Suprapubic skin (tissue), 4 donors: Measurements from ENCODE around the gene SCRN3. TPM values are rescaled to one million over a fixed set of nuclear protein-coding genes. Genes with fewer than 3 reads are reported as not detected.

ENCODE experiments used
- DNase-seq, 2 donors: peaks; one replicate each; pipeline ENCODE4 v3.0.0-alpha.2; 2019; ENCODE audit warnings: low spot score in 2 of 2
- H3K27ac ChIP-seq: fragments of 200-600 bp; sonication (generic); one replicate; pipeline ENCODE4 v1.5.1; 2019
- H3K27me3 ChIP-seq: fragments of 200-600 bp; sonication (generic); one replicate; pipeline ENCODE4 v1.5.1; 2019
- H3K36me3 ChIP-seq: fragments of 200-600 bp; sonication (generic); one replicate; pipeline ENCODE4 v1.5.1; 2019
- H3K4me1 ChIP-seq: fragments of 200-600 bp; sonication (generic); one replicate; pipeline ENCODE4 v1.5.1; 2019
- H3K4me3 ChIP-seq: fragments of 200-600 bp; sonication (generic); one replicate; pipeline ENCODE4 v1.5.1; 2019; ENCODE audit warnings: mild to moderate bottlenecking
- H3K9me3 ChIP-seq: fragments of 200-600 bp; sonication (generic); one replicate; pipeline ENCODE4 v1.5.1; 2019
- EP300 ChIP-seq: sonication (generic); formaldehyde crosslinking; IDR thresholded peaks from one replicate; pipeline ENCODE4 v1.6.1; 2017; ENCODE audit warnings: antibody characterized with exemption
- POLR2A ChIP-seq, 2 donors: fragments of 450-650 bp; IDR thresholded peaks; one replicate each; pipeline ENCODE4 v1.6.1; 2017; ENCODE audit warnings: antibody characterized with exemption in 2 of 2, mild to moderate bottlenecking in 2 of 2, moderate library complexity in 2 of 2
- POLR2AphosphoS5 ChIP-seq, 3 donors: sonication (generic); formaldehyde crosslinking; IDR thresholded peaks; one replicate each; pipeline ENCODE4 v1.6.1; 2017; ENCODE audit warnings: antibody characterized with exemption in 3 of 3
- WGBS: methylation state at CpG from one replicate; pipeline ENCODE4 v1.1.5; 2018; 5-methylcytosine and 5-hydroxymethylcytosine counted together
- total RNA-seq, 4 donors: library from RNA; depleted of rRNA; stranded (reverse); fragments of >200 nt; gene quantifications; one replicate each; pipeline ENCODE4 v1.1.0, GENCODE V29; 2016
- TF ChIP-seq, protein P1 (sequence below), 2 donors: fragments of 200-600 bp in 1 of 2; fragments of 450-650 bp in 1 of 2; sonication (generic) in 1 of 2; IDR thresholded peaks; one replicate each; pipeline ENCODE4 v1.5.1; 2016 to 2019; ENCODE audit warnings: antibody characterized with exemption in 2 of 2, mild to moderate bottlenecking in 1 of 2, moderate library complexity in 1 of 2

The SCRN3 gene
- total RNA-seq, 4 donors from 2014 or later: 10.5 to 32.7 (median 23.5) TPM

DNA sequence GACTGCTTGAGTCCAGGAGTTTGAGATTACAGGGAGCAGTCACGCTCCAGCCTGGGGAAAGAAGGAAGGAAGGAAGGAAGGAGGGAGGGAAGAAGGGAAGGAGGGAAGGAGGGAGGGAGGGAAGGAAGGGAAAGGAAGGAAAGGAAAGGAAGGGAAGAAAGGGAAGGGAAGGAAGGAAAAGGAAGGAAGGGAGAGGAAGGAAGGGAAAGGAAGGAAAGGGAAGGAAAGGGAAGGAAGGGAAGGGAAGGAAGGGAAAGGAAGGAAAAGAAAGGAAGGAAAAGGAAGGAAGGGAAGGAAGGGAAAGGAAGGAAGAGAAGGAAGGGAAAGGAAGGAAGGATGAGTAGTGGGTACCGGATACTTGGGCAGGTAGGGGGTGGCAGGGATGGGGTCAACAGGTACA lies 59.0 kb downstream of the SCRN3 start:
- Histone ChIP-seq H3K27ac (no peak overlapping the region), H3K4me3 (no peak overlapping the region), H3K36me3 (peaks cover 35% of the 10 kb centered on the region), H3K4me1 (no peaks in the 10 kb centered on the region), H3K27me3 (no peaks in the 10 kb centered on the region), H3K9me3 (no peaks in the 10 kb centered on the region)
- WGBS: 89% methylated on average over 2 of the region's 2 CpGs
- no peak for DNase-seq
- no peak for TF ChIP-seq EP300
- TF ChIP-seq, protein P1, sequence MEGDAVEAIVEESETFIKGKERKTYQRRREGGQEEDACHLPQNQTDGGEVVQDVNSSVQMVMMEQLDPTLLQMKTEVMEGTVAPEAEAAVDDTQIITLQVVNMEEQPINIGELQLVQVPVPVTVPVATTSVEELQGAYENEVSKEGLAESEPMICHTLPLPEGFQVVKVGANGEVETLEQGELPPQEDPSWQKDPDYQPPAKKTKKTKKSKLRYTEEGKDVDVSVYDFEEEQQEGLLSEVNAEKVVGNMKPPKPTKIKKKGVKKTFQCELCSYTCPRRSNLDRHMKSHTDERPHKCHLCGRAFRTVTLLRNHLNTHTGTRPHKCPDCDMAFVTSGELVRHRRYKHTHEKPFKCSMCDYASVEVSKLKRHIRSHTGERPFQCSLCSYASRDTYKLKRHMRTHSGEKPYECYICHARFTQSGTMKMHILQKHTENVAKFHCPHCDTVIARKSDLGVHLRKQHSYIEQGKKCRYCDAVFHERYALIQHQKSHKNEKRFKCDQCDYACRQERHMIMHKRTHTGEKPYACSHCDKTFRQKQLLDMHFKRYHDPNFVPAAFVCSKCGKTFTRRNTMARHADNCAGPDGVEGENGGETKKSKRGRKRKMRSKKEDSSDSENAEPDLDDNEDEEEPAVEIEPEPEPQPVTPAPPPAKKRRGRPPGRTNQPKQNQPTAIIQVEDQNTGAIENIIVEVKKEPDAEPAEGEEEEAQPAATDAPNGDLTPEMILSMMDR (IDR thresholded peaks at IDR 0.05): no peak
- TF ChIP-seq POLR2A (IDR thresholded peaks at IDR 0.05): no peak
- TF ChIP-seq POLR2AphosphoS5 (IDR thresholded peaks at IDR 0.05): no peak

DNA sequence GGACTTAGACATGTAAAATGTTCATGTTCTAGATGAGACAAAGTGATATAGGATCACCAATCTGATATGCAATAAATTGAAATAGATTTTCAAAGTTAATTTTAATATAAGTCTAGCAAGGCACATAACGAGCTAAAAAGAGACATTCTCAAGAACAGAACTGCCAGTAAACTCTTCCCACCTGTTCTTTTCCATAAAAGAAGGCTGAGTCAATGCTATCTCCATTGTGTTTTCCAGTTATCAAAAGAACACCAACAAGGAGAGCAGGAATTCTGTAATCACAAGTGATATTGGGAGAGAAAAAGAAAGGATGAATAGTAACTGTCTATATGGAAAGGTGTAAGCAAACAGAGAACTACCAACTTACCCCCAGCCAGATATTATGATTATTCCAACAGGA lies 65.7 kb downstream of the SCRN3 start:
- Histone ChIP-seq H3K36me3 (peaks cover 26% of the 10 kb centered on the region), H3K9me3 (no peaks in the 10 kb centered on the region), H3K4me3 (no peak overlapping the region), H3K27ac (no peak overlapping the region), H3K27me3 (no peaks in the 10 kb centered on the region), H3K4me1 (no peaks in the 10 kb centered on the region)
- WGBS: 94% methylated on average over 1 of the region's 1 CpG
- DNase-seq: no peak
- TF ChIP-seq, protein P1 (IDR thresholded peaks at IDR 0.05): no peak
- TF ChIP-seq POLR2AphosphoS5 (IDR thresholded peaks at IDR 0.05): no peak
- no peak for TF ChIP-seq POLR2A (IDR thresholded peaks at IDR 0.05)
- TF ChIP-seq EP300: no peak

DNA sequence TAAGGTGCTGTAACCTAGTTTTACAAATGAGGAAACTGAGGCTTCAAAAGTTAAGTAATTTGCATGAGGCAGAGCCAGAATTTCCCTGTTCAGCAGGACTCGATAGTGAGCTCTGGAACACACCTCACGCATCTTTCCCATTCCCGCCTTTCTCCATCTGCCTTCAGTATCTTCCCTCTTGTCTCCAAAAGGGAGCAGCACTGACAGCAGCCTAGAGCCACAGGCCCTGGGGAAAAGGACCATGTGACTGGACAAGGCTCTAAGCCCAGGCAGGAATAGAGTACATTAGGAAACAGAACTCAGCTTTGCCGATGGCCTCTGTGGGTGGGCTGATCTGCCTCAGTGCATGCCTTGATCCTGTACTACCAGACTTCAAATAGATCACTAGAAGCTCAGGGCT lies 69.8 kb downstream of the SCRN3 start:
- no peaks in the 10 kb centered on the region for H3K9me3 ChIP-seq
- no peaks in the 10 kb centered on the region for H3K27me3 ChIP-seq
- DNase-seq: no peak
- no peak for TF ChIP-seq POLR2AphosphoS5 (IDR thresholded peaks at IDR 0.05)
- TF ChIP-seq, protein P1 (IDR thresholded peaks at IDR 0.05): no peak
- TF ChIP-seq POLR2A (IDR thresholded peaks at IDR 0.05): no peak
- no peak for TF ChIP-seq EP300
- peaks cover 2% of the 10 kb centered on the region for H3K36me3 ChIP-seq
- H3K4me3 ChIP-seq: no peak overlapping the region
- no peaks in the 10 kb centered on the region for H3K4me1 ChIP-seq
- WGBS: 71% methylated on average over 4 of the region's 4 CpGs
- H3K27ac ChIP-seq: no peak overlapping the region

DNA sequence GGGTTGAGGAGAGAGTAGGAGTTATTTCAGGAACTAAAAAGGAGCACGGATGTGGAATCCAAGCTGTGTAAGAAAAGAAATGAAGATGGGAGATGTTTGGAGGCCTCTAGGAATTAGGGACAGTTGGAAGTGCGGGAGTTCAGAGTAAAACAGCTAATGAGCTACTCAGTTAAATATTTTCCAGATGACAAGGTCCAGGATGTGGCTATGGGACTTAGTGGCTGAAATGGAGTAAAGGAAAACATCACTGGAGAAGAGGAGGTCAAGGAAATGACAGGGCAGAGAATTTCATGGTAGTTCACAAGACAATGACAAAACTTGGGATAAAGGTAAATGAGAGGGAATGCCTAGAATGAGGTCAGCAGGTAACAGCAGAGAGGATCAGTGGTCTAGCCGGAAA lies 78.3 kb downstream of the SCRN3 start:
- Histone ChIP-seq H3K4me1 (no peaks in the 10 kb centered on the region), H3K9me3 (no peaks in the 10 kb centered on the region), H3K27me3 (no peaks in the 10 kb centered on the region), H3K36me3 (no peaks in the 10 kb centered on the region), H3K27ac (no peak overlapping the region), H3K4me3 (no peak overlapping the region)
- no peak for TF ChIP-seq POLR2A (IDR thresholded peaks at IDR 0.05)
- TF ChIP-seq, protein P1 (IDR thresholded peaks at IDR 0.05): no peak
- TF ChIP-seq POLR2AphosphoS5 (IDR thresholded peaks at IDR 0.05): no peak
- TF ChIP-seq EP300: no peak
- 74% methylated on average over 3 of the region's 3 CpGs for WGBS
- no peak for DNase-seq

DNA sequence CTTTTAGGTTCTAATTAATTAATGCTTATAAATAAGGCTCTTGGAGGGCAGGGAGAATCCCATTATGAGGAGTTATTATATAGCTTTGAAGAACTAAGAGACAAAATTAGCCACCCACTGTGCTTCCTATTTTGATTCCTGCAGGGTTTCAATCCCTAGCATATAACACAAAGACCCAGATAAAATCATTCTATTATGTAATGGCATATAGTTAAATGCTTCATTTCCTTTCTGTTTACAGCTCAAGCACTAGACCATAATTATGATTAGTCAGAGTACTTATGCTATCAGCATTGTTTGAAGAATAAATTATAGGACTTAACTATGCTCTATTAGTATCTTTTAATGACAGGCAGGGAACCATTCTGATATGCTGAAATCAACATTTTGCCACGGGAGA lies 82.2 kb downstream of the SCRN3 start:
- Histone ChIP-seq H3K36me3 (peaks cover 5% of the 10 kb centered on the region), H3K27ac (no peak overlapping the region), H3K4me3 (no peak overlapping the region), H3K27me3 (no peaks in the 10 kb centered on the region), H3K9me3 (no peaks in the 10 kb centered on the region), H3K4me1 (no peaks in the 10 kb centered on the region)
- TF ChIP-seq, protein P1 (IDR thresholded peaks at IDR 0.05): no peak
- TF ChIP-seq POLR2A (IDR thresholded peaks at IDR 0.05) (no peak), EP300 (no peak), POLR2AphosphoS5 (IDR thresholded peaks at IDR 0.05) (no peak)
- DNase-seq: no peak
- WGBS: 71% methylated on average over 1 of the region's 1 CpG

Other genes with a start within 250 kb of the SCRN3 start
- 10 to 100 TPM; 59.2 to 83.6 (median 75.9) TPM for gene OLA1, start 147.2 kb upstream of the SCRN3 start, total RNA-seq
- 1 to 10 TPM in 1 of 4 donors, under 1 TPM in 3; 0.23 to 1.8 (median 0.44) TPM for gene SP9, start 60.8 kb upstream of the SCRN3 start, total RNA-seq
- 10 to 100 TPM; 20.6 to 31.2 (median 26.0) TPM for gene GPR155, start 91.3 kb downstream of the SCRN3 start, total RNA-seq
- gene WIPF1, start 202.1 kb downstream of the SCRN3 start, total RNA-seq: 10 to 100 TPM in 1 of 4 donors, 1 to 10 TPM in 3; 4.8 to 21.8 (median 7.3) TPM